Dedifferentiated amniotic fluid mesenchymal stem cell (primary cell): ENCODE results near the gene TRAF3IP3.

Experiments used
- DNase-seq: peaks from one replicate; pipeline ENCODE4 v3.0.0-alpha.2; 2016; ENCODE audit errors: extremely low spot score

The TRAF3IP3 gene

DNA sequence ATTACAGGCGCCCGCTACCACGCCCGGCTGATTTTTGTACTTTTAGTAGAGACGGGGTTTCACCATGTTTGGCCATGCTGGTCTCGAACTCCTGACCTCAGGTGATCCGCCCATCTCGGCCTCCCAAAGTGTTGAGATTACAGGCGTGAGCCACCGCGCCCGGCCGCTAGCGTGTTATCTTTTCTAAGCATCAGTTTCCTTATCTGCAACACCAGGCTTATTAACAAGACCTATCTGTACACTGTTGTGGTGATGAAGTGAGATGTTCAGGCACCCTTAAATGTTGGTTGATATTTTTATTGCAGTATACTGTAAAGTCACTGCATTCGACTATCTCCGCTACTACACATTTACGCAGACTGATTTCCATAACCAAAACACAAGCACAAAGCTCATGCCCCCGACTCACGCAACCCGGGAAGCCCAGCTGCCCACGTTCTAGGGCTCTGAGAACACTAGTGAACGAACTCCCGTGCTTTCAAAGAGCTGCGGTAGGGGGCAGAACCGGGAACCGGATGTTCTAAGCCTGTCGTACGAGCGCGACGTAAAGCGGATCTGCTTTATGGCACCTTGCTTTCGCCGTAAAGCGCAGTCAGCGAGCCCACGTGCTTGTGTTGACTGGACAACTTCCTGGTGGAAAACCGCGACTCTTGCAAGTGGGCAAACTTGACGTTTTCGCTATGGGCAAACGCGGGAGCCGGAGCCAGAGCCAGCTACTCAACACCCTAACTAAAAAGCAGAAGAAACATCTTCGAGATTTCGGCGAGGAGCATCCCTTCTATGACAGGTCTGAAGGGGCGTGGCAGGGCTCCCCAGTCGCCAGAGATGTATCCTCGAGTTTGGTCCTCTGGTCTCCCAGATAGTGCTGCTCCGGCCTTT is 71.8 kb downstream of the TRAF3IP3 start, which contains the start of gene UTP25:
Gene UTP25, plus strand, starts transcription at position 589 of the 879 bp plus-strand sequence. Its CDS starts 92 bp downstream, at position 681.
- peak; percentile 97 for DNase-seq

DNA sequence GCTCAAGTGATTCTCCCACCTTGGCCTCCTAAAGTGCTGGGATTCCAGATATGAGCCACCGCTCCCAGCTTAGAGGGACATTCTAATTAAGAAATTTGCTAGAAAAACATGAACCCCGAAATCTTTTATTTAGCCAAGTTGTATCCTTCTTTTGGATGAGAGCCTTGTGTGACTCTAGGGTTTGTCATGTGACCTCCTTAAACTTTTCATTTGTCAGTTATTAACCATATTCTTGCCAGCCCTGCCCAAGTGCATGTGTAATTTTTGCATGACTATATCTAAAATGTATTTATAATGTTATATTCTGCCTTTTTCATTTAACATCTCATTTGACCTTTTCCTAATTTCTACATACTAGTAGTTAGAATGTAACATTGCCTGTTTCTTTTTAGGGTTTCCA is 73.9 kb downstream of the TRAF3IP3 start:
- no peak for DNase-seq

DNA sequence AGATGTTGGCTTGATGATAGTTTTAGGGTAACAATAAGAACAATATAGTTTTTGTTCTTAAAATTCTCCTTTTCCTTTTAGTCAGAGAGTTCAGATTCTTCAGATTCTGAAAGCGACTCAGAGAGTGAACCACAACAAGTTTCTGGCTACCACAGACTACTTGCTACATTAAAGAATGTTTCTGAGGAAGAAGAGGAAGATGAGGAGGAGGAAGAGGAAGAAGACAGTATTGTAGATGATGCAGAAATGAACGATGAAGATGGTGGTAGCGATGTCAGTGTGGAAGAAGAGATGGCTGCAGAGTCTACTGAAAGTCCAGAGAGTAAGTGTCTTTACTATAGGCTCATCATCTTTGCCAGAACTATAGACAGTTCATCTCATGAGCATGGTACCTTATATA is 74.9 kb downstream of the TRAF3IP3 start:
- DNase-seq = no peak

GRCh38 chr1:209831615-209832014 is 75.8 kb downstream of the TRAF3IP3 start:
- DNase-seq = peak; percentile 39
